ENCODE measurements around the gene ACTR1B. TPM values are rescaled to one million over a fixed set of nuclear protein-coding genes. Genes with fewer than 3 reads are reported as not detected.

Gene ACTR1B
- total RNA-seq, 4 donors from 2014 or later = 47.3 to 82.3 (median 78.4) TPM

GRCh38 chr2:97702731-97703470, 39.1 kb upstream of the ACTR1B start:
- intact Hi-C loops (cut with DNase I; ENCODE audit: low total_unique reads) = loop anchor here (10.0 kb wide), 1 partner anchor 682 kb away; no protein-coding TSS in a partner anchor
- WGBS, 2 donors = 90 to 91% methylated on average over 19 of the region's 19 CpGs
- no peak for TF ChIP-seq CTCF (IDR thresholded peaks at IDR 0.05)
- TF ChIP-seq POLR2A (IDR thresholded peaks at IDR 0.05) = no peak
- H3K4me3 ChIP-seq (ENCODE audit: low read depth, poor library complexity, severe bottlenecking) = no peak overlapping the region
- DNase-seq (ENCODE audit: low spot score in 2 of 2) = no peak

- WGBS, 2 donors = 90 to 100% methylated on average over 6 of the region's 6 CpGs
- TF ChIP-seq CTCF (IDR thresholded peaks at IDR 0.05) = no peak
- TF ChIP-seq POLR2A (IDR thresholded peaks at IDR 0.05) = no peak
- intact Hi-C loops (cut with DNase I; ENCODE audit: low total_unique reads) = loop anchor here (10.0 kb wide), 1 partner anchor 683 kb away; no protein-coding TSS in a partner anchor
- no peak for DNase-seq (ENCODE audit: low spot score in 2 of 2)
- no peak overlapping the region for H3K4me3 ChIP-seq (ENCODE audit: low read depth, poor library complexity, severe bottlenecking)
Measured at GRCh38 chr2:97701851-97702465, 38.1 kb upstream of the ACTR1B start.

GRCh38 chr2:97701186-97701585, 37.3 kb upstream of the ACTR1B start:
- no peak overlapping the region for H3K4me3 ChIP-seq (ENCODE audit: low read depth, poor library complexity, severe bottlenecking)
- TF ChIP-seq POLR2A (IDR thresholded peaks at IDR 0.05) (no peak), CTCF (IDR thresholded peaks at IDR 0.05) (no peak)
- intact Hi-C loops (cut with DNase I; ENCODE audit: low total_unique reads) = loop anchor here (10.0 kb wide), 1 partner anchor 684 kb away; no protein-coding TSS in a partner anchor
- no peak for DNase-seq (ENCODE audit: low spot score in 2 of 2)
- 74 to 79% methylated on average over 11 to 13 of the region's 13 CpGs for WGBS, 2 donors

GRCh38 chr2:97699765-97700444, 36.1 kb upstream of the ACTR1B start:
- no peak overlapping the region for H3K4me3 ChIP-seq (ENCODE audit: low read depth, poor library complexity, severe bottlenecking)
- WGBS, 2 donors = 63 to 65% methylated on average over 11 of the region's 11 CpGs
- TF ChIP-seq POLR2A (IDR thresholded peaks at IDR 0.05) = no peak
- no peak for TF ChIP-seq CTCF (IDR thresholded peaks at IDR 0.05)
- peak; percentile 41 to 83 for DNase-seq (ENCODE audit: low spot score in 2 of 2)
- intact Hi-C loops (cut with DNase I; ENCODE audit: low total_unique reads) = loop anchor here (10.0 kb wide), 2 partner anchors 105 to 685 kb away; no protein-coding TSS in a partner anchor

- intact Hi-C loops (cut with DNase I; ENCODE audit: low total_unique reads) = loop anchor here (10.0 kb wide), 1 partner anchor 104 kb away; no protein-coding TSS in a partner anchor
- TF ChIP-seq CTCF (IDR thresholded peaks at IDR 0.05) (no peak), POLR2A (IDR thresholded peaks at IDR 0.05) (no peak)
- whole genome bisulfite sequencing, 2 donors = 81 to 85% methylated on average over 4 of the region's 4 CpGs
- no peak overlapping the region for H3K4me3 ChIP-seq (ENCODE audit: low read depth, poor library complexity, severe bottlenecking)
- DNase-seq (ENCODE audit: low spot score in 2 of 2) = no peak
Measured at GRCh38 chr2:97698530-97698929, 34.7 kb upstream of the ACTR1B start.

Data from lower leg skin (tissue), 4 donors.